T47D (cell line): ENCODE results near the gene SLC4A5.

ENCODE experiments used
- DNase-seq, 2 experiments: peaks; one replicate each; pipeline versions ENCODE4 v3.0.0 to v3.0.0-alpha.2; 2011 to 2012; ENCODE audit warnings: low read depth in 1 of 2, low spot score in 1 of 2
- JUND ChIP-seq: IDR thresholded peaks from 2 replicates; pipeline ENCODE4 v1.6.1; 2012; ENCODE audit warnings: low read depth
- in situ Hi-C: cut with HindIII; loops from 2 replicates; pipeline ENCODE4 v1.10.0; 2016; ENCODE audit warnings: low sequenced_read_pairs, low pct_unique_long_range_greater_than_20kb

The SLC4A5 gene

GRCh38 chr2:74186038-74186437 lies 157.2 kb downstream of the SLC4A5 start:
- DNase-seq = no peak
- in situ Hi-C loops = no loop called here

DNA sequence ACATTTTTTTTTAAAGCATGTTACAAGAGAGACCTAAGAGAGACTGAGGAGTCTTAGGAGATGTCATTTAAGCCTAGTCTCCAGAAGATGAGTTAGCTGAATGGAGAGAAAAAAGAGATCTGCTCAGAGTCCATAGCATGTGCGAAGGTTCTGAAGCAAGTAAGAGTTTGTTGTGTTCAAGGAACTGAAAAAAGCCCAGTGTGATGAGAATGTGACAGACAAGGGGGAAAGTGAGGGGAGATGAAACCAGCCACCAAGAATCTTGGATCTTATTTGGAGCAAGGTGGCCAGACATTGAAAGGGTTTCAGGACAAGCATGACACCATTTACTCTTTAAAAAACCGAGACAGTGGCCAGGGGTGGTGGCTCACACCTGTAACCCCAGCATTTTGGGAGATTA lies 159.3 kb downstream of the SLC4A5 start:
- DNase-seq = no peak
- in situ Hi-C loops = no loop called here
- TF ChIP-seq JUND = no peak

More at GRCh38 chr2:74186038-74186437, 157.2 kb downstream of the SLC4A5 start:
- no peak for TF ChIP-seq JUND

- in situ Hi-C loops = no loop called here
- TF ChIP-seq JUND = no peak
- no peak for DNase-seq
Measured at GRCh38 chr2:74181739-74182138, 161.5 kb downstream of the SLC4A5 start.

DNA sequence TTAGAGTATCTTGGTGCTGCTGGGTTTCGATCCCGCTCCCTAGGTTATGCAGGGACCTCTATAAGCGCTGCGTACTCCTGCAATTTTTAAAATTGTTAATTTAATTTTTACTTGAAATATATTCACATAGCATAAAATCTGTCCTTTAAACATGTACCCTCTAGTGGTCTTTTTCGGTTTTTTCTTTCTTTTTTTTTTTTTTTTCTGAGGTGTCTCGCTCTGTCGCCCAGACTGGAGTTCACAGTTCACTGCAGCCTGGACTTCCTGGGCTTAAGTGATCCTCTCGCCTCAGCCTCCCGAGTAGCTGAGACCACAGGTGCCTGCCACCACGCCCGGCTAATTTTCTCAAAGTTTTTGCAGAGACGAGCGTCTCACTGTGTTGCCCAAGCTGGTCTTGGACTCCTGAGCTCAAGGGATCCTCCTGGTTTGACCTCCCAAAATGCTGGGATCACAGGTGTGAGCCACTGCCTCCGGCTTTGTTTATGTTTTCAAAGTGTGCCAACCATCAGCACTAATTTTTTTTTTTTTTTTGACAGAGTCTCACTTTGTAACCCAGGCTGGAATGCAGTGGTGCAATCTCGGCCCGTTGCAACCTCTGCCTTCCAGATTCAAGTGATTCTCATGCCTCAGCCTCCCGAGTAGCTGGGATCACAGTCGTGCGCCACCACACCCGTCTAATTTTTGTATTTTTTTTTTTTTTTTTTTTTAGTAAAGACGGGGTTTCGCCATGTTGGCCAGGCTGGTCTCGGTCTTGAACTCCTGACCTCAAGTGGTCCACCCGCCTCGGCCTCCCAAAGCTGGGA lies 164.0 kb downstream of the SLC4A5 start:
- in situ Hi-C loops = no loop called here
- TF ChIP-seq JUND = no peak
- no peak for DNase-seq

DNA sequence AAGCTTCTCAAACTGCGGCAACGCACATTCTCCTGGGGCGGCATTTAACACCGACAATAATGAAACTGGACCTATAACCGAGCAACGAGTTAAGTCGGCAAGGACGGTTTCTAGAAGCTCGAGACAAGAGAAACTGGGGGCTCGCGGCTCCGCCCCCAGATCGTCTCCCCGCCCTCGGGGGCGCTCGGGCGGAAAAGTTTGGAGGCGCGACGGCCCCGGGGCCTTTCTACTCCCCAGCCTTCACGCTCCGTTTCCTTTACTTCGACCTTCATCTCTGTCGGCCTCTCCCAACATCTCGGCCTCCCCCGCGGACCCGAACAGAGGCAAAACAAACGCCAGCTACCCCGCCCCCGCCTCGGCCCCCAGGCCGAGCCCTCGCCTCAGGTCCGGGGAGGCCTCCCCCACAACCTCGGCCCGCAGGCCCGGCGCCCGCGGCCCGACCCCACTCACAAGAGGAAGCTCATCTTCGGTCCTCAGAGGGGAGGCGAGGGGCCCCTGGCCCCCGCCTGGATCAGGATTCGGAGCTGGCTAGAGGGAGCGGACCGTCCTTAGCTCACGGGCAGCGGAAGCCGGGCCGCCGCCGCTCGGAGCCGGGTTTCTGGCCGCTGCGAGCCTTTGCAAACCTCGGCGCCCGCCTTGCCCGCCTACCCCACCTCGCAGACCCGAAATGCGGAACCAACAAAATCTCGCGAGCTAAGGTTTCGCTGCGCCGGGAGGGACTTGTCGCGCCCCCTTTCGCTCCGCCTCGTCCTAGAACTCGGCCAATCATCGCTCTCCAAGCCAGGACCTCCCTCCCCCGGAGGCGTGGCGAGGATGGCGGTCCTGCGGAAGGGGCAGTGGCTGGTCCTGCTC lies 164.8 kb downstream of the SLC4A5 start, which contains the start of gene MOB1A:
MOB1A (minus strand) TSS at position 669 of the 852 bp plus-strand sequence; CDS start at position 464, 205 bp downstream.
- TF ChIP-seq JUND = no peak
- DNase-seq = peak; percentile 71 to 98
- in situ Hi-C loops = no loop called here

DNA sequence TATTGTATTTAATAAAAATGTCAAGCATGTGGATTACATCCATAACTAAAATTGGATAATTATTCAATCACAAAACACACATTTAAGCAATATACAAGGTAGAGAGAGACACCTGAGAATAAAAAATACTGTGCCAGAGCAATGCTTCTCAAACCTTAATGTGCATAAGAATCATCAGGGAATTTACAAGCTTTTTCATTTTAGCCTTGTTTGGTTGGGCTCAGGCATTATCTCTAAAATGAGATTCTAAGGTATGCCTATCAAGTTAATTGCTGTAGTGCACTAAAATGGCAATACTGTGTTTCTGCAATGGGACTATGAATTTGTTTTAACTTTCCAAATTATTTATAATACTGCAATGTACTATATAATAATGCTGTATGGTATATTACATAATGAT lies 165.5 kb downstream of the SLC4A5 start:
- in situ Hi-C loops = no loop called here
- TF ChIP-seq JUND = no peak
- no peak for DNase-seq

DNA sequence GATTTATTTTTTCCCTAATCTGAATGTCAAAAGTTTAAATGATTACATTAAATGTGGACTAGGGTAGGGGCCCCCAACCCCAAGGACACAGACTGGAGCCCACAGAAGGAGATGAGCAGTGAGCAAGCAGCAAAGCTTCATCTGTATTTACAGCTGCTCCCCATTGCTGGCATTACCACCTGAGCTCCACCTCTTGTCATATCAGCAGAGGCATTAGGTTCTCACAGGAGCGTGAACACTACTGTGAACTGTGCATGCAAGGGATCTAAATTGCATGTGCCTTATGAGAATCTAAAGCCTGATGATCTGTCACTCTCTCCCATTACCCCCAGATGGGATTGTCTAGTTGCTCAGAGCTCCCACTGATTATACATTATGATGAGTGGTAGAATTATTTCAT lies 168.3 kb downstream of the SLC4A5 start:
- in situ Hi-C loops = no loop called here

DNA sequence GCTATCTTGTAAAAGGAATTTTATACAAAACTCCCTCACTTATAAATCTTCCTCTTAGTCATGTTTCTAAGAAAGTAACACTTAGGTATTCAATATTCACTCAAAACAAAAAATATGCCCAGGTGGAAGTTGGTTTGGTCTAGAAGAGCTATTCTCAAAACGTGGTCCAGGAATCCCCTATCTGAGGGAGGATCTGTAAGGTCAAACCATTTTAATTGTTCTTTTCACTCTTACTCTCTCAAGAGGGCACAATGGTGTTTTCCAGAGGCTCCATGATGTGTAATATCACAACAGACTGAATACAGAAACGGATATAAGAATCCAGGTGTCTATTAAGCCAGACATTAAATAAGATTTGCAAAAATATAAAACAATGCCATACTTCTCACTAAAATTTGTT lies 174.5 kb downstream of the SLC4A5 start:
- DNase-seq = no peak
- no peak for TF ChIP-seq JUND

More for the DNA sequence above, 168.3 kb downstream of the SLC4A5 start:
- TF ChIP-seq JUND = no peak
- no peak for DNase-seq

More for the DNA sequence above, 174.5 kb downstream of the SLC4A5 start:
- in situ Hi-C loops = no loop called here
